ENCODE measurements around the gene OR4C15. TPM values are rescaled to one million over a fixed set of nuclear protein-coding genes. Genes with fewer than 3 reads are reported as not detected.

Gene OR4C15
- total RNA-seq (2014; rRNA removed; shearing (Covaris generic)): not detected in 2 replicates
- not detected in 2 replicates for polyA plus RNA-seq (2015; cell fraction: cytosol; rRNA removed)
- not detected in 2 replicates for polyA plus RNA-seq (2015; cell fraction: nucleus; rRNA removed)

DNA sequence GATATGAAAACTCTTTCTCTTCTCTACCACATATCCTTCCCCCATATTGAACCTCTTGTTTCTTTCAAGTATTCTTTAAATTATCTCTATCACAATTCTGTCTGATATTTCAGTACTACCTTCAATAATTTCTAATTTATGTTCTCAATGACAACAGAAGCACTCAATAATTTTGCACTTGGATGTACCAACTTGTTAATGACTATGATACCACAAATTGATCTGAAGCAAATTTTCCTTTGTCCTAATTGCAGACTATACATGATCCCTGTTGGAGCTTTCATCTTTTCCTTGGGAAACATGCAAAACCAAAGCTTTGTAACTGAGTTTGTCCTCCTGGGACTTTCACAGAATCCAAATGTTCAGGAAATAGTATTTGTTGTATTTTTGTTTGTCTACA lies at the start of gene OR4C15:
OR4C15 (plus strand) TSS at position 301 of the 400 bp plus-strand sequence; CDS start at position 301, 0 bp downstream.
- no peak for DNase-seq (ENCODE audit: low read depth)

DNA sequence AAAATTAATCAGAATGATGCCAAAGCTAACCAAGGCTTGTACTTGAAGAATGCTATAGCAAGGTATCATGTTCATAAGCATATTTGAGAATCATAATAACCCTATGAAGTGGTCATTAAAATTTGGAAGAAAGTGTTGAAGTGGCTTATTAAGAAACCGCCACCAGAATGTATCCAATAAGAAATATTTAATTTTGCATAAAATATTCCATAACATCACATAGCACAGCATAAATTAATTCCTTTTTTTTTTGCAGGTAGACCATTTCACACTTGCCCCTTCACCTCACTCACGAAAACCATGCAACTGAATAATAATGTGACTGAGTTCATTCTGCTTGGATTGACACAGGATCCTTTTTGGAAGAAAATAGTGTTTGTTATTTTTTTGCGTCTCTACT lies 17.6 kb downstream of the OR4C15 start, which contains the start of gene OR4C16:
OR4C16 (plus strand) TSS at position 301 of the 400 bp plus-strand sequence; CDS start at position 301, 0 bp downstream.
- no peak for DNase-seq (ENCODE audit: low read depth)

DNA sequence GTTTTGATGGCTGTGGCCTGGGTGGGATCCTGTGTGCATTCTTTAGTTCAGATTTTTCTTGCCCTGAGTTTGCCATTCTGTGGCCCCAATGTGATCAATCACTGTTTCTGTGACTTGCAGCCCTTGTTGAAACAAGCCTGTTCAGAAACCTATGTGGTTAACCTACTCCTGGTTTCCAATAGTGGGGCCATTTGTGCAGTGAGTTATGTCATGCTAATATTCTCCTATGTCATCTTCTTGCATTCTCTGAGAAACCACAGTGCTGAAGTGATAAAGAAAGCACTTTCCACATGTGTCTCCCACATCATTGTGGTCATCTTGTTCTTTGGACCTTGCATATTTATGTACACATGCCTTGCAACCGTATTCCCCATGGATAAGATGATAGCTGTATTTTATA lies 18.3 kb downstream of the OR4C15 start:
- no peak for DNase-seq (ENCODE audit: low read depth)

Other genes with a start within 250 kb of the OR4C15 start
- not detected in 2 replicates for gene OR4A16, start 211.3 kb upstream of the OR4C15 start, total RNA-seq (2014; rRNA removed; shearing (Covaris generic))
- gene OR4A15, start 186.5 kb upstream of the OR4C15 start, total RNA-seq (2014; rRNA removed; shearing (Covaris generic)): not detected in 2 replicates
- gene OR4C16, start 17.7 kb downstream of the OR4C15 start, total RNA-seq (2014; rRNA removed; shearing (Covaris generic)): not detected in 2 replicates
- not detected in 2 replicates for gene OR4C11, start 53.2 kb downstream of the OR4C15 start, total RNA-seq (2014; rRNA removed; shearing (Covaris generic))
- not detected in 2 replicates for gene OR4P4, start 80.6 kb downstream of the OR4C15 start, total RNA-seq (2014; rRNA removed; shearing (Covaris generic))
- gene OR4S2, start 93.9 kb downstream of the OR4C15 start, total RNA-seq (2014; rRNA removed; shearing (Covaris generic)): not detected in 2 replicates
- gene OR4C6, start 107.7 kb downstream of the OR4C15 start, total RNA-seq (2014; rRNA removed; shearing (Covaris generic)): 0.10 TPM in 1 of 2 replicates, not detected in the other
- not detected in 2 replicates for gene OR5D13, start 219.0 kb downstream of the OR4C15 start, total RNA-seq (2014; rRNA removed; shearing (Covaris generic))
- gene OR5D14, start 241.1 kb downstream of the OR4C15 start, total RNA-seq (2014; rRNA removed; shearing (Covaris generic)): not detected in 2 replicates